Neutrophil (primary cell): ENCODE measurements around the gene HSPB6.

Experiments
- H3K27ac ChIP-seq: fragments of 200-600 bp; sonication (generic); 2 replicates; pipeline ENCODE4 v1.5.1; 2016; ENCODE audit warnings: mild to moderate bottlenecking, moderate library complexity
- H3K27me3 ChIP-seq: fragments of 200-600 bp; sonication (generic); 2 replicates; pipeline ENCODE4 v1.6.0; 2016; ENCODE audit warnings: mild to moderate bottlenecking
- H3K36me3 ChIP-seq: fragments of 200-600 bp; sonication (generic); 2 replicates; pipeline ENCODE4 v1.5.1; 2017
- H3K4me1 ChIP-seq, 2 experiments: fragments of 200-600 bp in 1 of 2; sonication (generic) in 1 of 2; 1 replicate in 1 of 2; 2 replicates in 1 of 2; pipeline versions ENCODE4 v1.5.1 to v1.6.1; 2013 to 2016; ENCODE audit warnings: low read depth in 1 of 2, low read length in 1 of 2, mild to moderate bottlenecking in 1 of 2, moderate library complexity in 1 of 2; ENCODE audit not compliant: control insufficient read depth in 1 of 2, insufficient read depth in 1 of 2
- H3K4me3 ChIP-seq, 2 experiments: fragments of 200-600 bp in 1 of 2; sonication (generic) in 1 of 2; 1 replicate in 1 of 2; 2 replicates in 1 of 2; pipeline ENCODE4 v1.5.1; 2013 to 2016; ENCODE audit warnings: low read depth in 1 of 2, low read length in 1 of 2, mild to moderate bottlenecking in 1 of 2, moderate library complexity in 1 of 2
- H3K9me3 ChIP-seq: fragments of 200-600 bp; sonication (generic); 2 replicates; pipeline ENCODE4 v1.5.1; 2016
- TF ChIP-seq, protein P1 (sequence below): fragments of 200-600 bp; sonication (generic); IDR thresholded peaks from 2 replicates; pipeline ENCODE4 v1.5.1; 2016; ENCODE audit warnings: antibody characterized with exemption

Gene HSPB6

DNA sequence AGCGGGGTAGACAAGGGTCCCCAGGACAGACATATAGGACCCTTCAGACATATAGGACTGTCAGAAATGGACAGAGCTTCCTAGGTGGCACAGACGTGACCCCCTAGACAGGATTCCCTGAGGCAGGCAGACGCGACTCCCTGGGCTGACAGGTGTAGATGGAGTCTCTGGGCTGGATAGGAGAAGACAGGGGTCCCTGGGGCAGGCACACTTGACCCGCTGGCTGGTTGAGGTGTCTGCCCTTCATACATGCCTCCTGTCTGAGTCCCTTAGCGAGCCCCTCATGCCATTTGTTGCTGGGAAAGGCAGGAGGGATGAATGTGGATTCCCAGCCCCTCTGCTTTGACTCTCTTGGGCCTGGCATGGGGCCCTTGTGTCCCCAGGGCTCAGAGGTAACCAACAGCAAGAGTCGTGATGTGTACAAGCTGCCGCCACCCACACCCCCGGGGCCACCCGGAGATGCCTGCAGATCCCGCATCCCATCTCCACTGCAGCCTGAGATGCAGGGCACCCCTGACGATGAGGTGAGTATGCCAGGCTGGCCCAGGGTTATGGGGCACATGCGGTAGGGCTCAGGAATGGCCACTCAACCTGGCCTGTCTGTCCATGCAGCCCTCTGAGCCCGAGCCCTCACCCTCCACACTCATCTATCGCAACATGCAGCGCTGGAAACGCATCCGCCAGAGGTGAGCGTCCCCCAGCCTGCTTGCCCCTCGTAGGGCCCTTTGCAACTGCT lies 3.0 kb downstream of the HSPB6 start:
- Histone ChIP-seq H3K27me3 (peaks cover 33% of the 10 kb centered on the region), H3K9me3 (no peaks in the 10 kb centered on the region), H3K4me1 (peaks cover 37 to 41% of the 10 kb centered on the region in 2 experiments), H3K27ac (no peak overlapping the region), H3K36me3 (peaks cover 41% of the 10 kb centered on the region), H3K4me3 (no peak overlapping the region)
- TF ChIP-seq, protein P1, sequence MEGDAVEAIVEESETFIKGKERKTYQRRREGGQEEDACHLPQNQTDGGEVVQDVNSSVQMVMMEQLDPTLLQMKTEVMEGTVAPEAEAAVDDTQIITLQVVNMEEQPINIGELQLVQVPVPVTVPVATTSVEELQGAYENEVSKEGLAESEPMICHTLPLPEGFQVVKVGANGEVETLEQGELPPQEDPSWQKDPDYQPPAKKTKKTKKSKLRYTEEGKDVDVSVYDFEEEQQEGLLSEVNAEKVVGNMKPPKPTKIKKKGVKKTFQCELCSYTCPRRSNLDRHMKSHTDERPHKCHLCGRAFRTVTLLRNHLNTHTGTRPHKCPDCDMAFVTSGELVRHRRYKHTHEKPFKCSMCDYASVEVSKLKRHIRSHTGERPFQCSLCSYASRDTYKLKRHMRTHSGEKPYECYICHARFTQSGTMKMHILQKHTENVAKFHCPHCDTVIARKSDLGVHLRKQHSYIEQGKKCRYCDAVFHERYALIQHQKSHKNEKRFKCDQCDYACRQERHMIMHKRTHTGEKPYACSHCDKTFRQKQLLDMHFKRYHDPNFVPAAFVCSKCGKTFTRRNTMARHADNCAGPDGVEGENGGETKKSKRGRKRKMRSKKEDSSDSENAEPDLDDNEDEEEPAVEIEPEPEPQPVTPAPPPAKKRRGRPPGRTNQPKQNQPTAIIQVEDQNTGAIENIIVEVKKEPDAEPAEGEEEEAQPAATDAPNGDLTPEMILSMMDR = no peak

DNA sequence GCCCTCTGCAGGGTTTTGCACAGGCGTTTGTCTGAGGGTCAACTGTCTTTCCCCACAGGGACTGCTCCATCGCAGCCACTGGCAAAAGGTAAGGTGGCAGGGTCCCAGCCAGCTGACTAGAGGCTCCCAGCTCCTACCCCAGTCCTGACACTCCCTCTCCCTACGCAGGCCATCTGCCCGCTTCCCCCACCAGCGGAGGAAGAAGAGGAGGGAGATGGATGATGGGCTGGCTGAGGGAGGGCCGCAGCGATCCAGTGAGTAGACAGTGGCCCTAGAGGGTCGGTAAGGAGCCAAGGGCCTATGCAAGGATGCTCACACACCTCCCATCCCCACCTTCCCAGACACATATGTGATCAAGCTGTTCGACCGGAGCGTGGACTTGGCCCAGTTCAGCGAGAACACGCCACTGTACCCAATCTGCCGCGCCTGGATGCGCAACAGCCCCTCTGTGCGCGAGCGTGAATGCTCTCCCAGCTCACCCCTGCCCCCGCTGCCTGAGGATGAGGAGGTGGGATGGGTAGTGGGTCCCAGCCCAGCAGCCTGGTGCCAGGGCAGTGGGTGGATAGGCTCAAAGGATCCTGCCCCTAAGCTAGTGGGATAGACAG lies 4.0 kb downstream of the HSPB6 start:
- Histone ChIP-seq H3K9me3 (no peaks in the 10 kb centered on the region), H3K27me3 (peaks cover 33% of the 10 kb centered on the region), H3K4me1 (peaks cover 38 to 43% of the 10 kb centered on the region in 2 experiments), H3K36me3 (peaks cover 41% of the 10 kb centered on the region), H3K4me3 (no peak overlapping the region), H3K27ac (no peak overlapping the region)
- TF ChIP-seq, protein P1 = no peak

DNA sequence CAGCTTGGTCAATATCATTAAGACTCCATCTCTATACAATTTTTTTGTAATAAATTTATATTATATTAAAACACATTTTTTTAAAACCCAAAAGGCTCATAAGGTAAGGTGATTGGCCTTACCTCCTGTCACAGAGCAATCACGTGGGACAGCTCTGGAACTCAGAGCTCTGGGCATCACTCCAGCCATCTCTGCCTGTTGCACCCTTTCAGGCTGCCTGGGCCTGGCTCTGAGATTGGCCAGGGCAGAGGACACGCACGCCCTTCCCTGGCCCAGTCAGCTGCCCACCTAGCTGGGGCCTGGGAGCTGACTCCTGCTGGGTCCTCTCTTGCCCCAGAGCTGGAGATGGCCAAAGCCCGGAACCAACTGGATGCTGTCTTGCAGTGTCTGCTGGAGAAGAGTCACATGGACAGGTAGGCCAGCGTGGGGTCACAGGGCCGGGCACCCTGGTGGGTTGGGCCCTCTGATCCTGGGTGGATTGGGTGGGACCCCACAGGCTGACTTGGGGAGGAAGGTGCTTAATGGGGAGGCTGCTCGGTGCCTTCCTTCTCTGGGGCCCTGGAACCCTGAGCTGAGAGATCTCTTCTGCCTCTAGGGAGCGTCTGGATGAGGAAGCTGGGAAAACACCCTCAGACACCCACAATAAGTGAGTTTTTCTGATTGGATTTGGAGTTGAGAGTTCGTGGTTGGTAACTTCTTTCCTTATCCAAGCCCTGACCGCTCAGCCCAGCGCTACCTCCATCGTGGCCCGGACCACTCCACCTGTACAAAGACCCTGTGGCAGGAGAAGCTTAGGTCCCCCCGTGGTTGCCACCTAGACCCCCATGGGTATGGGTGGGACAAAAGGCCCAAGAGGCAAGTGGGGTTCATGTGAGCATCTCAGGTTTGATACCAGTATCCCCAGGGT lies 4.7 kb downstream of the HSPB6 start:
- no peak overlapping the region for H3K4me3 ChIP-seq
- H3K27ac ChIP-seq = no peak overlapping the region
- H3K4me1 ChIP-seq = peaks cover 39 to 42% of the 10 kb centered on the region in 2 experiments
- TF ChIP-seq, protein P1 = no peak
- peaks cover 29% of the 10 kb centered on the region for H3K27me3 ChIP-seq
- peaks cover 41% of the 10 kb centered on the region for H3K36me3 ChIP-seq
- no peaks in the 10 kb centered on the region for H3K9me3 ChIP-seq

DNA sequence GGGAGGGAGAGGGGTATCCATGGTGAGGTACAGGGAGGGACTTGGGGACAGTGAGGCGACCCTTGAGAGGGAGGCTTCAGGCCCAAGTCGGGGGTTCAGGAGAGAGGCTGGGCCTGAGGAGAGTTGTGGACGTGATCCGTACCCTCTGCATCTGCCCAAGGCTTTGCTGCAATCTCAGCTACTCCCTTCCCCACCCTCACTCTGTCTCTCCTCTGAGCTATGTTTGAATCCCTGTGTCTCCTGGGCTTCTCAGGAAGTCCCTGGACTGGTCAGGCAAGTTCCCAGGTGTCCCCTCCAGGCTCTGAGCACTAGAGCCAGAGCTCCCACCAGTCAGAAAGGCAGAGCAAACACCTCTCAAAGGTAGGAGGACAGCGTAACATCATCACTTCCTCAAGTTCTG lies 6.7 kb downstream of the HSPB6 start:
- Histone ChIP-seq H3K4me1 (peaks cover 34 to 37% of the 10 kb centered on the region in 2 experiments), H3K9me3 (no peaks in the 10 kb centered on the region), H3K4me3 (no peak overlapping the region), H3K27ac (no peak overlapping the region), H3K36me3 (peaks cover 34% of the 10 kb centered on the region), H3K27me3 (peaks cover 9% of the 10 kb centered on the region)
- TF ChIP-seq, protein P1 = no peak

DNA sequence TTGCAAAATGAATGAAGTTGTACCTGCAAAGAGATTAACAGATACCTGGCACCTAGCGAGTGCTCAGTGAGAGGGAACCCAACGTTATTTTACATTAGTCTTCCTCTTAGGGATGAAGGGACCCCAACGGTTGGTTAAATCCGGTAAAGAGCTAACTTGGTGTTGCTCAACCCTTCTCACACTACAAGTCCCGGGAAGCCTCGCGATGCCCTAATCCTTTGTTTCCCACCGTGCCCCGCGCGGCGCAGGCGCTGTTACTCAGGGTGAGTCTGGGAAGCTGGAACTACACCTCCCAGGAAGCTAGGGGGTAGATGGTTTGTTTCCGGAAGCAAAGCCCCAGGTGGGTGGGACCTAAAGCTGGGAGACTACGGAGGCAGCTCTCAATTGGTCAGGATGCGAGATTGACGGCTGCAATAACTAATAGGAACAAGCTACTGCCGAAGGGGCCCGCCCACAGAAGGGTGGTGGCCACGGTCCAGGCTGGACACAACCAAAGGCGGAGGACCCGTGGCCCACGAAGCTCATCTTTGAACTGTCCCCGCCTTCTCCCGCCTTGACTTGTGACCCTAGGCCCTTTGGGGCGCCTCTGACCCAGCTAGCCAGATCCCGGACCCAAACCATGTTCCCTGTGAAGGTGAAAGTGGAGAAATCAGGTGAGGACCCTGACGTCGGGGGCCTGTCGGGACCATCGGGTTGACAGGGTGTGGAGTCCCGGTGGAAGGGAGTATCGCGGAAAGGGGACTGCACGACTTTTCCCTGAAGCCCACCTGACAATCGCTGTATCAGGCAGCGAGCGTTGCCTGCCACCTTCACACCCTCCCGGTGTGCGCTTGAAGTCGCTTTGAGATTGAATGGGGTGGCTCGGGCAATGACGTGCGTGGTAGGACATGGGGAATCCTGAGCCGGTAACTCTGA lies 8.5 kb downstream of the HSPB6 start, which contains the start of gene LIN37:
TSS of gene LIN37 (plus strand) at position 471 of the 915 bp plus-strand sequence. CDS start at position 620, 149 bp downstream.
- Histone ChIP-seq H3K27me3 (no peaks in the 10 kb centered on the region), H3K4me1 (peaks cover 40 to 47% of the 10 kb centered on the region in 2 experiments)
- TF ChIP-seq, protein P1 = peak; percentile 59

More for the DNA sequence above, 8.5 kb downstream of the HSPB6 start, which contains the start of gene LIN37:
- H3K27ac ChIP-seq = peak within 1 kb of the TSS; percentile 75
- H3K4me3 ChIP-seq = peak within 1 kb of the TSS; percentile 80 to 89
- H3K9me3 ChIP-seq = no peaks in the 10 kb centered on the region
- H3K36me3 ChIP-seq = peaks cover 16% of the 10 kb centered on the region
